Smooth muscle cell (in vitro differentiated cells): ENCODE results near the gene RALBP1. TPM values are rescaled to one million over a fixed set of nuclear protein-coding genes. Genes with fewer than 3 reads are reported as not detected.
"Not testable (repeated sequence)": the region's sequence is repeated elsewhere in the genome, so short reads cannot be mapped to it uniquely, and the experiment has no call there.

Source experiments
- DNase-seq: peaks from one replicate; lab custom pipeline; 2025; ENCODE audit not compliant: unreplicated experiment; lab: John Stamatoyannopoulos, UW
- H2AFZ ChIP-seq: fragments of 200-600 bp; sonication (generic); 2 replicates; pipeline ENCODE4 v1.6.0; 2016; ENCODE audit warnings: antibody characterized with exemption, low read depth, mild to moderate bottlenecking
- H3F3A ChIP-seq: fragments of 200-600 bp; sonication (generic); 2 replicates; pipeline ENCODE4 v1.6.0; 2017; ENCODE audit warnings: antibody characterized with exemption, low read depth
- H3K27ac ChIP-seq: fragments of 200-600 bp; sonication (generic); 2 replicates; pipeline ENCODE4 v1.5.1; 2016; ENCODE audit warnings: low read depth, mild to moderate bottlenecking
- H3K27me3 ChIP-seq: fragments of 200-600 bp; sonication (generic); 2 replicates; pipeline ENCODE4 v1.6.1; 2016; ENCODE audit warnings: low read depth, mild to moderate bottlenecking
- H3K36me3 ChIP-seq: fragments of 200-600 bp; sonication (generic); 2 replicates; pipeline ENCODE4 v1.5.1; 2016; ENCODE audit warnings: low read depth
- H3K4me1 ChIP-seq: fragments of 200-600 bp; sonication (generic); 2 replicates; pipeline ENCODE4 v1.5.1; 2016; ENCODE audit warnings: low read depth
- H3K4me2 ChIP-seq: fragments of 200-600 bp; sonication (generic); 2 replicates; pipeline ENCODE4 v1.6.0; 2016; ENCODE audit warnings: mild to moderate bottlenecking
- H3K4me3 ChIP-seq: fragments of 200-600 bp; sonication (generic); 2 replicates; pipeline ENCODE4 v1.5.1; 2016; ENCODE audit warnings: mild to moderate bottlenecking
- H3K79me2 ChIP-seq: fragments of 200-600 bp; sonication (generic); 2 replicates; pipeline ENCODE4 v1.6.0; 2016; ENCODE audit warnings: low read depth, mild to moderate bottlenecking
- H3K9ac ChIP-seq: fragments of 200-600 bp; sonication (generic); 2 replicates; pipeline ENCODE4 v1.6.0; 2016; ENCODE audit warnings: low read depth
- H3K9me3 ChIP-seq: fragments of 200-600 bp; sonication (generic); replicated peaks from 2 replicates; pipeline ENCODE4 v1.5.1; 2016; ENCODE audit warnings: low read depth
- H4K20me1 ChIP-seq: fragments of 200-600 bp; sonication (generic); 2 replicates; pipeline ENCODE4 v1.6.0; 2016; ENCODE audit warnings: low read depth
- WGBS: methylation state at CpG from one replicate; pipeline ENCODE4 v1.1.7; 2016; ENCODE audit warnings: low lambda C conversion rate; 5-methylcytosine and 5-hydroxymethylcytosine counted together
- polyA plus RNA-seq: library from polyadenylated mRNA; unstranded; fragments of >200 nt; fragmentation: Nextera tagmentation; extraction: Ambion mirVana; gene quantifications from 2 replicates; pipeline ENCODE4 v1.2.1, GENCODE V29; 2016
- total RNA-seq: library from RNA; depleted of rRNA; stranded (reverse); fragments of >200 nt; gene quantifications from 2 replicates; pipeline ENCODE4 v1.2.3, GENCODE V29; 2014
- TF ChIP-seq, protein P1 (sequence below): fragments of 200-600 bp; sonication (generic); IDR thresholded peaks from 2 replicates; pipeline ENCODE4 v1.5.1; 2017; ENCODE audit warnings: borderline replicate concordance, mild to moderate bottlenecking, antibody characterized with exemption; ENCODE audit not compliant: insufficient read depth, poor library complexity, severe bottlenecking

Gene RALBP1
- total and polyA plus RNA-seq, 2 experiments from 2014 or later = 33.3 to 33.6 TPM

DNA sequence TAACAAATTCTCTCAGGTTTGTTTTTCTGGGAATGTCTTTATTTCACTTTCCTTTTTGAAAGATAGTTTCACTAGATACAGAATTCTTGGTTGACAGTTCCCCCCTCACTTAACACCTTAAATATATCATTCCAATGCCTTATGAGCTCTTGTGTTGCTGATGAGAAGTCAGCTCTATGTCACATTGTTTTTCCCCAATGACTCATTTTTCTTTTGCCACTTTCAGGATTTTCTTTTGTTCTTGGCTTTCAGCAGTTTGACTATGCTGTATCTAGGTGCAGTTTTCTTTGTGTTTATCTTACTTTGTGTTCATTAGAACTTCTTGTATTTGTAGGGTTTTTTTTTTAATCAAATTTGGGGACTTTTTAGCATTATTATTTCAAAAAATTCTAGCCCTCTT, 5.6 kb upstream of the RALBP1 start:
- Histone ChIP-seq H3K79me2 (no peaks in the 10 kb centered on the region), H4K20me1 (no peaks in the 10 kb centered on the region), H3K4me2 (no peak overlapping the region), H3K4me3 (no peak overlapping the region), H3F3A (no peaks in the 10 kb centered on the region), H2AFZ (no peak overlapping the region), H3K4me1 (peaks cover 6% of the 10 kb centered on the region), H3K27ac (no peak overlapping the region), H3K9me3 (peaks cover 4% of the 10 kb centered on the region), H3K27me3 (no peaks in the 10 kb centered on the region), H3K9ac (no peak overlapping the region), H3K36me3 (no peaks in the 10 kb centered on the region)
- TF ChIP-seq, protein P1, sequence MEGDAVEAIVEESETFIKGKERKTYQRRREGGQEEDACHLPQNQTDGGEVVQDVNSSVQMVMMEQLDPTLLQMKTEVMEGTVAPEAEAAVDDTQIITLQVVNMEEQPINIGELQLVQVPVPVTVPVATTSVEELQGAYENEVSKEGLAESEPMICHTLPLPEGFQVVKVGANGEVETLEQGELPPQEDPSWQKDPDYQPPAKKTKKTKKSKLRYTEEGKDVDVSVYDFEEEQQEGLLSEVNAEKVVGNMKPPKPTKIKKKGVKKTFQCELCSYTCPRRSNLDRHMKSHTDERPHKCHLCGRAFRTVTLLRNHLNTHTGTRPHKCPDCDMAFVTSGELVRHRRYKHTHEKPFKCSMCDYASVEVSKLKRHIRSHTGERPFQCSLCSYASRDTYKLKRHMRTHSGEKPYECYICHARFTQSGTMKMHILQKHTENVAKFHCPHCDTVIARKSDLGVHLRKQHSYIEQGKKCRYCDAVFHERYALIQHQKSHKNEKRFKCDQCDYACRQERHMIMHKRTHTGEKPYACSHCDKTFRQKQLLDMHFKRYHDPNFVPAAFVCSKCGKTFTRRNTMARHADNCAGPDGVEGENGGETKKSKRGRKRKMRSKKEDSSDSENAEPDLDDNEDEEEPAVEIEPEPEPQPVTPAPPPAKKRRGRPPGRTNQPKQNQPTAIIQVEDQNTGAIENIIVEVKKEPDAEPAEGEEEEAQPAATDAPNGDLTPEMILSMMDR = no peak
- DNase-seq = no peak

DNA sequence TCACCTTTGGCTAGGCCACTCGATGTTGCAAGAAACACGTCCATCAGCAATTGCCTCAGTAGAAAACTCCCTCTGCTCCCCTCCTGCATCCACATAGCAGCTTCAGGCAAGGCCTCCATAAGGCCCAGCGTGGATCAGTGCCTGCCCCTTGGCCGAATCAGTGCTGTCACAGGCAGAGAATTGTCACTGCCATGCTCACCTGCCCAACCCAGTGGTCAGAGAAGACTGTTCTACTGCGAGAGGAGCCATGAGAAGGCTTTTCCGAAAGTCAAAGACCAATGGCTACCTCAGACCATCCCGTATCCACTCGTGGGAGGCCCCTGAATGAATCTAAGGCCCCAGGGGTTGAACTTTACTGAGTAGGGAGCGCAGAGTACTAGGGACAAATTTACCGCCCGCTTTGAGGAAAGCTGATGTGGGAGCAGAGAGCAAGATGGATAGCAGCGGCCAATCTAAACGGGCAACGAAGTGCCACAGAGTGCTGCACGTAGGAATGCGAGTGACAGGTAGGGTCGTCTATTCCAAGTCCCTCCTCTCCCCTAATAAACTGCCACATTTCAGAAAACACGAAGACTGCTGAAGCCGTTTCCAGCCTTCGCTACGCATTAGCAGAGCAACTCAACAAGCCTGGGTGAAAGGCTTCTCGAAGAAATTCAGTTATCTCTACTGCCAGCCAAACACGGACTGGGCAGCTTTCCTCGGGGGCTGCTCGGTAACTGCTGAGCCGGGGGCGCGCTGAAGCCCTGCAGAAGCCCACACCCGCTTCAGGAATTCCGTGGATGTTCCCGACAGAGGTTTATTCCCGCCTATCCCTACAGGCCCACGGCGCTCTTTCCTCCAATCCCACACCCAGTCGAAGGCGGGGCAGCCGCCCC, 968 bp upstream of the RALBP1 start:
- peaks cover 11% of the 10 kb centered on the region for H4K20me1 ChIP-seq
- H3K36me3 ChIP-seq = no peaks in the 10 kb centered on the region
- peak overlapping the region; percentile 63 for H3K9ac ChIP-seq
- H3K4me2 ChIP-seq = peak overlapping the region; percentile 86
- peak overlapping the region; percentile 88 for H2AFZ ChIP-seq
- H3K27me3 ChIP-seq = no peaks in the 10 kb centered on the region
- H3K4me3 ChIP-seq = peak overlapping the region; percentile 72
- H3K27ac ChIP-seq = peak overlapping the region; percentile 70
- peaks cover 38% of the 10 kb centered on the region for H3K79me2 ChIP-seq
- TF ChIP-seq, protein P1 = no peak
- peaks cover 9% of the 10 kb centered on the region for H3K4me1 ChIP-seq
- DNase-seq = no peak
- H3F3A ChIP-seq = no peaks in the 10 kb centered on the region
- 26% methylated on average over 37 of the region's 37 CpGs for WGBS
- no peaks in the 10 kb centered on the region for H3K9me3 ChIP-seq

DNA sequence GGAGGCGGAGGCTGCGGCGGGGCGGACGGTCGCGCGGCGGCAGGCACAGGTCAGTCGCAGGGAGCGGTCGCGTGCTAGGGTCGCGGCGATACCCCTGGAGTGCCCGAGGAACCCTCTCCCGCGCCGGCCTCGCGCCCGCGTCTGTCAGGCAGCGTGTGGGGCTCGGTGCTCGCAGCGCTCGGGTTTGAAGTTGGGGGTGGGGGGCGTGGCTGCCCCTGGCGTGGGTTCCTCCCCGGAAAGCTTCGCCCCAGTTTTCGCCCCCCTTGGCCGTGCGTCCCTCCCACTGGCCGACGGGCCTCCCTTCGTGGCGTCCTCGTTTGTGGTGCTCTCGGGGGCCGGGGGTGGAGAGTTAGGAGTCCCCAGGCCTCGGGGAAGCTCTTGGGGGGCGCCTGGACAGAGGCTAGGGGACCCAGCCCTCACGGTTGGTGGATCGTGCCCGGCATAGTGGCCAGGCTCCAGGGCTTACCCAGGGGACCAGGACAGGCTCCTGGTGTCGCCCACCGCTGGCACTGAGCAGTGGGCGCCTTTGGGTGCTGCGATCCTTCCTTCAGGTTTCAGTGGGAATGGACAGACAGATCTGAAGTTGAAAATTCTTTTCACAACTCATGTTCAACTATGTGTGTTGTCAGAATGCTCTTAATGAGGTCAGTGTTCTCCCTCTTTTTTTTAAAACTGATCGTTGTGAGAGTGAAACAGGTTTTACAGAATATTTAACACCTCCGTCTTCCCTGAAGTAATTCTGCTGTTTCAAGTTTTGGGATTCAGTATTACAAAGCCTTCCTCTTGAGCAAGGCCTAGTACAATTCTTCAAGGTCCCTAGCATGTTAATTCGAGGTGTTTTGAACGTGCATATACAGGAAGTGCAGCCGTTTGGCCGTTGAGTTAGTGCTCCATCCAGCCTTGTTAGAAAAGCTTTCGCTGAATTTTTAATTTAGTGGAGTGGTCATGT, 604 bp downstream of the RALBP1 start:
- TF ChIP-seq, protein P1 = no peak
- 2% methylated on average over 43 of the region's 59 CpGs for WGBS
- Histone ChIP-seq H3K4me1 (peaks cover 9% of the 10 kb centered on the region), H3K27ac (peak overlapping the region; percentile 82), H4K20me1 (peaks cover 23% of the 10 kb centered on the region), H2AFZ (peak overlapping the region; percentile 82), H3K27me3 (no peaks in the 10 kb centered on the region), H3F3A (no peaks in the 10 kb centered on the region), H3K36me3 (no peaks in the 10 kb centered on the region), H3K4me2 (peak overlapping the region; percentile 98), H3K9ac (peak overlapping the region; percentile 89), H3K9me3 (no peaks in the 10 kb centered on the region), H3K79me2 (peaks cover 54% of the 10 kb centered on the region), H3K4me3 (peak overlapping the region; percentile 72)
- no peak for DNase-seq

DNA sequence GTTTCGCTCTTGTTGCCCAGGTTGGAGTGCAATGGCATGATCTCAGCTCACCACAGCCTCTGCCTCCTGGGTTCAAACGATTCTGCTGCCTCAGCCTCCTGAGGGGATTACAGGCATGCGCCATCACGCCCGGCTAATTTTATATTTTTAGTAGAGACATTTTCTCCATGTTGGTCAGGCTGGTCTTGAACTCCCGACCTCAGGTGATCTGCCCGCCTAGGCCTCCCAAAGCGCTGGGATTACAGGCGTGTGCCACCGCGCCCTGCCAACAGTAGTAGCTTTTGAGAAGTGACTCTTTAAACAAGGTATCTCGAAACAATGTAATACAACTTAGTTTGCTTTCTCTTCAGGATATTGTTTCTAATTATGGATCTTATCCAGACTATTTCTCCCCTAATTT, 1.6 kb downstream of the RALBP1 start:
- Histone ChIP-seq H3K79me2 (peaks cover 64% of the 10 kb centered on the region), H3K4me3 (peak overlapping the region; percentile 72), H3K4me2 (peak overlapping the region; percentile 98), H4K20me1 (peaks cover 23% of the 10 kb centered on the region)
- H3K4me1 ChIP-seq, H3K36me3 ChIP-seq, H3K9me3 ChIP-seq, DNase-seq, H2AFZ ChIP-seq, H3F3A ChIP-seq, H3K27ac ChIP-seq, H3K9ac ChIP-seq, H3K27me3 ChIP-seq: not testable (repeated sequence)
- WGBS = 94% methylated on average over 12 of the region's 12 CpGs
